ENCODE measurements around the gene ESRRB.

ESRRB gene

DNA sequence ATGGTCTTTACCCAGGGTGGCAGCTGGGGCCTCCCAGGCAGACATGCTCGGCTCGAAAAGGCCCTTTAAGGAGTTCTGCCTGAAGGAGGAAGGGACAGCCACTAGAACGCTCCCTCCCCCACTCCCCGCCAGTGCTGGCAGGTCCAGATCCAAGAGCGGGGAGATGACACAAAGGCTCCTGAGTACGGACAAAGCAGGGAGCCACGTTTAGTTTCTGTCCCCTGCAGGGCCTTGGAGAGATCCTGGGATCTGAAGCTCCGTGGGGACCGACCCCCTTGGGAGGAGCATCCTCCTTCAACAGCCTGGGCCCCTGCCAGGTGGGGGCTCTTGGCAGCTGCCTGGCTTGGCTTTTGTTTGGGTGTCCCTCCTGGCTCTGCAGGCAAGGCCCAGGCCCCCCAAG, 89.7 kb downstream of the ESRRB start:
- no peak for DNase-seq (ENCODE audit: low spot score)
- TF ChIP-seq, protein P1, sequence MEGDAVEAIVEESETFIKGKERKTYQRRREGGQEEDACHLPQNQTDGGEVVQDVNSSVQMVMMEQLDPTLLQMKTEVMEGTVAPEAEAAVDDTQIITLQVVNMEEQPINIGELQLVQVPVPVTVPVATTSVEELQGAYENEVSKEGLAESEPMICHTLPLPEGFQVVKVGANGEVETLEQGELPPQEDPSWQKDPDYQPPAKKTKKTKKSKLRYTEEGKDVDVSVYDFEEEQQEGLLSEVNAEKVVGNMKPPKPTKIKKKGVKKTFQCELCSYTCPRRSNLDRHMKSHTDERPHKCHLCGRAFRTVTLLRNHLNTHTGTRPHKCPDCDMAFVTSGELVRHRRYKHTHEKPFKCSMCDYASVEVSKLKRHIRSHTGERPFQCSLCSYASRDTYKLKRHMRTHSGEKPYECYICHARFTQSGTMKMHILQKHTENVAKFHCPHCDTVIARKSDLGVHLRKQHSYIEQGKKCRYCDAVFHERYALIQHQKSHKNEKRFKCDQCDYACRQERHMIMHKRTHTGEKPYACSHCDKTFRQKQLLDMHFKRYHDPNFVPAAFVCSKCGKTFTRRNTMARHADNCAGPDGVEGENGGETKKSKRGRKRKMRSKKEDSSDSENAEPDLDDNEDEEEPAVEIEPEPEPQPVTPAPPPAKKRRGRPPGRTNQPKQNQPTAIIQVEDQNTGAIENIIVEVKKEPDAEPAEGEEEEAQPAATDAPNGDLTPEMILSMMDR (IDR thresholded peaks at IDR 0.05; ENCODE audit: extremely low read depth, missing control alignments), result no peak

DNA sequence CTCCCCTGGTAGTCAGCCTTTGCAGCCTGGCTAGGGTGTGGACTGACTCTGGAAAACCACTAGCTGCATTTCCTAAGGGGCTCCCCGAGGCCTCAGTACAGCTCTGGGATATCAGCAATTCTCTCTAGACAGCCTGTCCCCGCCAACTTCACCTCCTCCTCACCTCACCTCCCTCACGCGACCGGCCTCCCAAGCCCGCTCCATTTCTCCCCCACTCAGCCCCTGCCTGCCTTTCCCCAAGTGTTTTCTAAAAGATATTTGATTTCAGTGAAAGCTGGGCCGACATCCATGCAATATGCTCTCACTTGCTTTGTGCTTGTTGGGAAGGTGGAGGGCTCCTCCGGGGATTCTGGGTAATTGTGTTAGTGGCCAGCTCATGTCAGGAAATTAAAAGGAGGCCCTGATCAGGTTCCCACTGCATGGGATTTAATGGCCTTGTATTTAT, 91.8 kb downstream of the ESRRB start:
- DNase-seq (ENCODE audit: low spot score), result no peak

DNA sequence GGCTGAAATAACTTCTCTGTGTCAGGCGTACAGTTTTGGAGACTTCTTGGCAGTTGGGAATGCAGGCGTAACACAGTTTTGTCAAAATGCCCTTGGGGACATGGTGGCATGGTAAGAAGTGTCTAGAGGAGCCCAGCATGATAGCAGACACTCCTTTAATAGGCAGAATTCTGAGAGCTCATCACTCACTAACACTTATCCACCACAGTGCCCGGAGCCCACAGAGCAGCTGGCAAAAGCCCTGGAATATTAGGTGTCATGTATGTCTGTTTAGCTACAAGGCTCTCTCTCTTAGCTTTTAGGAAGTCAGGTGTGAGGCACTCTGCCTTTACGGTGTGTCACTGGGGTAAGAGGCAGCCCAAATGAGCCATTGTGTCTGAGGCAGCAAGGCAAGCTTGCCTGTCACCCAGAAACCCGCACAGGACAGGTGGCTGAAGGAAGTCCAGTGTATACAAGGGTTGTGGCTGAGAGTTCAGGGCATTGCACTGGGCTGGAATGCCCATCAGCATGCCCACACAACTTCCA, 96.3 kb downstream of the ESRRB start:
- DNase-seq (ENCODE audit: low spot score), result no peak
- TF ChIP-seq, protein P1 (IDR thresholded peaks at IDR 0.05; ENCODE audit: extremely low read depth, missing control alignments), result no peak

More for the DNA sequence above, 91.8 kb downstream of the ESRRB start:
- TF ChIP-seq, protein P1 (IDR thresholded peaks at IDR 0.05; ENCODE audit: extremely low read depth, missing control alignments), result no peak

DNA sequence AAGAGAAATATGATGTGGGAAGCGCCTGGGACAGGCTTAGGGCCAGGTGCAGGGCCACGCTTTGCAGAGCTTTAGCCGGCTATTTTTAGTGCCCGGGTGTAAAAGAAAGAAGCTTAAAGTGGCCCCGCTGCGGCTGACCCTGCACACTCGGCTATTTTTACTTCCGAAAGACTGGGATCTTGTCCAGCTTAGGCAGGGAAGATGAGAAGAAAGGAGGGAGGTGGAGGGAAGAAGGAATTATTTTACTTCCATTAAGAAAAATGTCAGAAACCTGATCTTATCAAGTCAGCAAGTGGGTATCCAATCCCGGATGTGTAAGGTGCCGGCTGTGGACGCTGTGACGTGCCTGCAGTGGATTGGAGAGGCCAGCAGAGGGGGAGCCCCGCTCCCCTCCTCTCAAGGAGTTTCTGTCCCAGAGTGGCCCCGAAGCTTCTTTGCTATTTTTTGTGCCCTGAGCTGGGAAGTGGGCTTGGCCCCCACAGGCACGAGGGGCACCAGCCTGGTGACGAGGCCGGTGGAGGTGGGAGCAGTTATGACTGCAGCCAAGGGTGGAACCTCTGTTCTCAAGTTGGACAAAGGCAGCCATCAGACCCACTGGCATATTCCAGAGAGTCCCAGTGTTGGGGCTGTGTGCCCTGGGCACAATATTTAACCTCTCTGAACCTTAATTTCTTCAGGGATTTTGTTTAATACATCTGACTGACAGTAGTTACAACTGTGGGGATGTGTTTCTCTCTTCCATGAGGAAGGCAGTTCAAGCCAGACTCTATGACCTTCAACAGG, 97.7 kb downstream of the ESRRB start:
- TF ChIP-seq, protein P1 (IDR thresholded peaks at IDR 0.05; ENCODE audit: extremely low read depth, missing control alignments), result no peak

DNA sequence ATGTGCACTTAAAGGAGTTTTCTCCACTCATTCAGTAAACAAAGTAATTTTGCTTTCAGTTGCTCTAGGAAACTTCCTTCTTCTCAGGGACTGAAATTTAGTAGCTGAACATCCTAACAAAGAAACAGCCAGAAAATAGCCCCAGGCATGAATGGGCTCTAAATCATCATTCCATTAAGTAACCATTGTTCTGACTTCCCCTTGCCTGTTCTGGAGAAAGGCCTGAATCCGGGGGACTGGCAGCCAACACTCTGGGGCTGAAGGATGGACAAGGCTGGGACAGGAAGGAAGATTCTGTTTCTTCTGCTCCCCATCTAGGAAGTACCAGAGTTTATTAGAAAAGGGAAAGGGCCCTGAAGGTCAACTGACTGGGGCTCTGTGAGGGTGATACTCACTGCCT, 104.5 kb downstream of the ESRRB start:
- DNase-seq (ENCODE audit: low spot score), result no peak
- TF ChIP-seq, protein P1 (IDR thresholded peaks at IDR 0.05; ENCODE audit: extremely low read depth, missing control alignments), result no peak

More for the DNA sequence above, 97.7 kb downstream of the ESRRB start:
- peak; percentile 42 for DNase-seq (ENCODE audit: low spot score)

DNA sequence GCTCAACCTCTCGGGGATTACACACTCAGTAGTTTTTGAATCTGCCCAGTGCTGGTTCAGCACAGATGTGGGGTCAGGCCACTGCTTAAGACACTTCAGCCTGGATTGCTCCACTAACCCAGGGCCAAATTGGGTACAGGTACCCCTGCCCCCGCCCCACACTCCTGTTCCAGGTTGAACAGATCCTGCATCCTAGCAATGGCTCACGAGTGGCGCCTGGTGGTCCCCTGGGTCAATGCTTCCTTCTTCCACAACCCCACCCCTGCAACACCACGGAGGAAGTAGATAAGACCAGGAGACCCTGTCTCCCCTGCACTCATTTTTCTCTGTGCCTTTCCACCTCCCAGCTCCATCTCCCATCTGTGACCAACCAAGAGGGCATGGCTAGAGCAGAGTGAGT, 108.4 kb downstream of the ESRRB start:
- TF ChIP-seq, protein P1 (IDR thresholded peaks at IDR 0.05; ENCODE audit: extremely low read depth, missing control alignments), result no peak
- no peak for DNase-seq (ENCODE audit: low spot score)

DNA sequence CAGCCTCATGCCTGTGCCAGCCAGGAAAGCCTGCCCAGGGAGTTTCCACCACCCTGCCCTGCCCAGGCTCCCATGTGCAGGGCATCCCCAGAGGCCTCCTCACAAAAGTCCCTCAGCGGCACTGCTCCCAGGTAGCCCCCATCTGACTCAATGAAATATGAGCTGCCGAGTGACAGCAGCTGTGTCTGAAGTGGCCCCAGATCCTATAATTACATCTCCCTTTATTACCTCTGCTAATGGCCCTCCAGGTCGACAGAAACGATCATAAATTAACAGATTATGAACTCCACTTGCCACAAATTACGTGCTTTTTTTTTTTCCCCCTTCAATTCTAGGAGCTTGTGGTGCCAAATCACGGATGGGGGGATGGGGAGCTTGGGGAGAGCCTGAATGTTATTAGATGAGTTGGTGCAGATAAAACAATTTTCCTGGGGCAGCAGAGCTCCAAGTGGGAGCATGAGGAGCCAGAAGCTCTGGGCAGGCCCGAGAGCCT, 110.4 kb downstream of the ESRRB start:
- TF ChIP-seq, protein P1 (IDR thresholded peaks at IDR 0.05; ENCODE audit: extremely low read depth, missing control alignments), result no peak
- DNase-seq (ENCODE audit: low spot score), result no peak

Measured in GM20000 (cell line).